NCI-H460 (cell line): Measurements from ENCODE around the gene UBE2E1. TPM values are rescaled to one million over a fixed set of nuclear protein-coding genes. Genes with fewer than 3 reads are reported as not detected.
"Not testable (repeated sequence)": the region's sequence is repeated elsewhere in the genome, so short reads cannot be mapped to it uniquely, and the experiment has no call there.

ENCODE experiments used
- DNase-seq: peaks from one replicate; pipeline ENCODE4 v3.0.0-alpha.2; 2016; ENCODE audit warnings: low read depth; ENCODE audit errors: extremely low read depth
- total RNA-seq: library from RNA; depleted of rRNA; stranded (reverse); fragments of >200 nt; shearing (Covaris generic); gene quantifications from 2 replicates; pipeline ENCODE4 v1.2.3, GENCODE V29; 2014

The UBE2E1 gene
- total RNA-seq, 1 experiment from 2014 or later = 77.1 TPM

- no peak for DNase-seq
Measured at GRCh38 chr3:23875113-23875725, 69.5 kb downstream of the UBE2E1 start.

- DNase-seq = no peak
Measured at GRCh38 chr3:23876923-23877322, 71.2 kb downstream of the UBE2E1 start.

GRCh38 chr3:23877329-23877980 is 71.7 kb downstream of the UBE2E1 start:
- peak; percentile 15 for DNase-seq

GRCh38 chr3:23879485-23879884 is 73.7 kb downstream of the UBE2E1 start:
- DNase-seq = no peak

GRCh38 chr3:23880703-23881339 is 75.1 kb downstream of the UBE2E1 start:
- DNase-seq = no peak

GRCh38 chr3:23881993-23882392 is 76.2 kb downstream of the UBE2E1 start:
- not testable (repeated sequence) for DNase-seq

- no peak for DNase-seq
Measured at GRCh38 chr3:23882487-23882918, 76.7 kb downstream of the UBE2E1 start.

GRCh38 chr3:23884481-23884880 is 78.7 kb downstream of the UBE2E1 start:
- no peak for DNase-seq

GRCh38 chr3:23885210-23885609 is 79.5 kb downstream of the UBE2E1 start:
- no peak for DNase-seq

GRCh38 chr3:23886311-23886710 is 80.6 kb downstream of the UBE2E1 start:
- DNase-seq = no peak

GRCh38 chr3:23888617-23889228 is 83.0 kb downstream of the UBE2E1 start:
- peak; percentile 15 for DNase-seq

GRCh38 chr3:23889386-23889785 is 83.6 kb downstream of the UBE2E1 start:
- no peak for DNase-seq

GRCh38 chr3:23889950-23890349 is 84.2 kb downstream of the UBE2E1 start:
- DNase-seq = no peak

- no peak for DNase-seq
Measured at GRCh38 chr3:23894254-23895061, 88.7 kb downstream of the UBE2E1 start.

- no peak for DNase-seq
Measured at GRCh38 chr3:23895181-23895580, 89.4 kb downstream of the UBE2E1 start.

- no peak for DNase-seq
Measured at GRCh38 chr3:23900744-23901143, 95.0 kb downstream of the UBE2E1 start.

- DNase-seq = no peak
Measured at GRCh38 chr3:23904545-23904944, 98.8 kb downstream of the UBE2E1 start.

GRCh38 chr3:23909341-23909740 is 103.6 kb downstream of the UBE2E1 start:
- DNase-seq = no peak

- DNase-seq = no peak
Measured at GRCh38 chr3:23911397-23911796, 105.6 kb downstream of the UBE2E1 start.

GRCh38 chr3:23912335-23912734 is 106.6 kb downstream of the UBE2E1 start:
- DNase-seq = not testable (repeated sequence)

GRCh38 chr3:23913182-23913581 is 107.4 kb downstream of the UBE2E1 start:
- DNase-seq = no peak
